SU-DHL-6 (cell line): ENCODE data around the gene TIMM10.

ENCODE experiments used
- H2AFZ ChIP-seq: fragments of 200-600 bp; sonication (generic); 2 replicates; pipeline ENCODE4 v1.6.1; 2014; ENCODE audit warnings: low read depth, mild to moderate bottlenecking, moderate library complexity, mixed read lengths, antibody characterized with exemption, low read length; ENCODE audit not compliant: severe bottlenecking
- H3F3A ChIP-seq: fragments of 200-600 bp; shearing (Covaris generic); 2 replicates; pipeline ENCODE4 v1.6.0; 2016; ENCODE audit warnings: antibody characterized with exemption, mild to moderate bottlenecking; ENCODE audit not compliant: insufficient read depth
- H3K27ac ChIP-seq: fragments of 200-600 bp; sonication (generic); 2 replicates; pipeline ENCODE4 v1.5.1; 2016; ENCODE audit warnings: low read depth, mild to moderate bottlenecking, low read length, moderate library complexity, mixed read lengths
- H3K27me3 ChIP-seq: fragments of 200-600 bp; sonication (generic), shearing (Covaris generic); 2 replicates; pipeline ENCODE4 v1.6.0; 2014; ENCODE audit warnings: mild to moderate bottlenecking, low read length
- H3K36me3 ChIP-seq: fragments of 200-600 bp; sonication (generic); 2 replicates; pipeline ENCODE4 v1.6.1; 2014; ENCODE audit warnings: mild to moderate bottlenecking, low read length, mixed read lengths
- H3K4me2 ChIP-seq: fragments of 300-600, 200-600 bp; shearing (Covaris generic), sonication (generic); 2 replicates; pipeline ENCODE4 v1.6.0; 2014; ENCODE audit warnings: low read length, low read depth, mild to moderate bottlenecking; ENCODE audit not compliant: poor library complexity, severe bottlenecking
- H3K4me3 ChIP-seq: fragments of 200-600 bp; sonication (generic); 2 replicates; pipeline ENCODE4 v1.5.1; 2014; ENCODE audit warnings: antibody characterized with exemption, low read length, mild to moderate bottlenecking, mixed read lengths; ENCODE audit not compliant: insufficient read depth, poor library complexity, severe bottlenecking
- H3K79me2 ChIP-seq: fragments of 200-600 bp; sonication (generic); 2 replicates; pipeline ENCODE4 v1.6.1; 2014; ENCODE audit warnings: mild to moderate bottlenecking, low read length, moderate library complexity; ENCODE audit not compliant: insufficient read depth
- H3K9ac ChIP-seq: fragments of 200-600 bp; sonication (generic); 2 replicates; pipeline ENCODE4 v1.7.0; 2014; ENCODE audit warnings: mild to moderate bottlenecking, low read length
- H3K9me2 ChIP-seq: fragments of 200-600 bp; sonication (generic); replicated peaks from 2 replicates; pipeline ENCODE4 v1.6.1; 2014; ENCODE audit warnings: low read length; ENCODE audit not compliant: insufficient read depth
- H3K9me3 ChIP-seq: fragments of 200-600 bp; sonication (generic); 2 replicates; pipeline ENCODE4 v1.6.1; 2014; ENCODE audit warnings: low read length, mixed read lengths; ENCODE audit not compliant: insufficient read depth
- H4K20me1 ChIP-seq: fragments of 200-600 bp; sonication (generic); 2 replicates; pipeline ENCODE4 v1.6.1; 2014; ENCODE audit warnings: low read depth, mild to moderate bottlenecking, antibody characterized with exemption, low read length, moderate library complexity, mixed read lengths
- CTCF ChIP-seq: fragments of 200-600 bp; sonication (generic); IDR thresholded peaks from one replicate; pipeline ENCODE4 v1.5.1; 2017; ENCODE audit warnings: antibody characterized with exemption, mild to moderate bottlenecking, low read length, moderate library complexity; ENCODE audit not compliant: insufficient read depth, poor library complexity, severe bottlenecking
- EZH2phosphoT487 ChIP-seq: fragments of 200-600 bp; sonication (generic), shearing (Covaris generic); conservative IDR thresholded peaks from 2 replicates; pipeline ENCODE4 v1.6.1; 2018; ENCODE audit warnings: mild to moderate bottlenecking, antibody characterized with exemption, low read length, moderate library complexity, mixed read lengths

Gene TIMM10

GRCh38 chr11:57551941-57552340 is 21.4 kb upstream of the TIMM10 start:
- H3K9me3 ChIP-seq, result no peaks in the 10 kb centered on the region
- no peaks in the 10 kb centered on the region for H3K27me3 ChIP-seq
- no peaks in the 10 kb centered on the region for H3F3A ChIP-seq
- no peak overlapping the region for H3K27ac ChIP-seq
- no peak for TF ChIP-seq CTCF
- no peak for TF ChIP-seq EZH2phosphoT487
- no peaks in the 10 kb centered on the region for H4K20me1 ChIP-seq
- H2AFZ ChIP-seq, result no peak overlapping the region
- H3K79me2 ChIP-seq, result no peaks in the 10 kb centered on the region
- no peak overlapping the region for H3K4me2 ChIP-seq
- H3K36me3 ChIP-seq, result no peaks in the 10 kb centered on the region
- no peaks in the 10 kb centered on the region for H3K9me2 ChIP-seq
- H3K9ac ChIP-seq, result no peak overlapping the region
- H3K4me3 ChIP-seq, result no peak overlapping the region

GRCh38 chr11:57549983-57550382 is 19.4 kb upstream of the TIMM10 start:
- H4K20me1 ChIP-seq, result no peaks in the 10 kb centered on the region
- H3K36me3 ChIP-seq, result no peaks in the 10 kb centered on the region
- no peaks in the 10 kb centered on the region for H3K9me3 ChIP-seq
- TF ChIP-seq CTCF (no peak), EZH2phosphoT487 (no peak)
- no peak overlapping the region for H3K27ac ChIP-seq
- H3K9ac ChIP-seq, result no peak overlapping the region
- H3K4me3 ChIP-seq, result no peak overlapping the region
- no peak overlapping the region for H3K4me2 ChIP-seq
- no peak overlapping the region for H2AFZ ChIP-seq
- H3F3A ChIP-seq, result no peaks in the 10 kb centered on the region
- H3K9me2 ChIP-seq, result no peaks in the 10 kb centered on the region
- no peaks in the 10 kb centered on the region for H3K79me2 ChIP-seq
- no peaks in the 10 kb centered on the region for H3K27me3 ChIP-seq

- Histone ChIP-seq H3F3A (no peaks in the 10 kb centered on the region), H3K79me2 (no peaks in the 10 kb centered on the region), H3K4me3 (no peak overlapping the region), H3K9me2 (no peaks in the 10 kb centered on the region), H3K9ac (no peak overlapping the region), H3K9me3 (no peaks in the 10 kb centered on the region), H3K36me3 (no peaks in the 10 kb centered on the region), H3K4me2 (no peak overlapping the region), H4K20me1 (no peaks in the 10 kb centered on the region), H3K27ac (no peak overlapping the region), H3K27me3 (no peaks in the 10 kb centered on the region), H2AFZ (no peak overlapping the region)
- TF ChIP-seq EZH2phosphoT487, result no peak
- no peak for TF ChIP-seq CTCF
These were observed 17.4 kb upstream of the TIMM10 start for GRCh38 chr11:57547854-57548377.
